Raji (cell line): Measurements from ENCODE around the gene IGFBP7.

Experiments used
- POLR2A ChIP-seq: IDR thresholded peaks from 2 replicates; pipeline ENCODE4 v1.6.1; 2011; ENCODE audit warnings: low read depth, low read length, control low read depth; ENCODE audit not compliant: insufficient read depth

Gene IGFBP7

DNA sequence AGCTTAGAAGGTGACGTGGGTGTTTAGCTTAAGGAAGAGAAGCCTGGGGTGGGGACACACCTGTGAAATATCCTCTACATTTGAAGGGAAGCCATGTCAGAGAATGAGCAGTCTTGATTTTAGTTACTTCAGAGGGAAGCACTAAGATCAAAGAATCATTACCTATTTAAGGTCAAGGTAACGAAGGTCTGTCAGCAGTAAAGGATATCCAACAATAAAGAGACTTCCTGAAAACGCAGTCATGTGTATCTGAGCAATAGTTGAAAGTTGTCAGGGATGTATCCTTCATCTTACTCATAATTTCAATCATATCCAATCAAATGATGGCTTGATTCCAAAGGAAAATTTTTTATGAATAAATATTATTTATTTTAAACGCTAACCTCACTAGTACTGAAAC, 33.5 kb downstream of the IGFBP7 start:
- TF ChIP-seq POLR2A: no peak

DNA sequence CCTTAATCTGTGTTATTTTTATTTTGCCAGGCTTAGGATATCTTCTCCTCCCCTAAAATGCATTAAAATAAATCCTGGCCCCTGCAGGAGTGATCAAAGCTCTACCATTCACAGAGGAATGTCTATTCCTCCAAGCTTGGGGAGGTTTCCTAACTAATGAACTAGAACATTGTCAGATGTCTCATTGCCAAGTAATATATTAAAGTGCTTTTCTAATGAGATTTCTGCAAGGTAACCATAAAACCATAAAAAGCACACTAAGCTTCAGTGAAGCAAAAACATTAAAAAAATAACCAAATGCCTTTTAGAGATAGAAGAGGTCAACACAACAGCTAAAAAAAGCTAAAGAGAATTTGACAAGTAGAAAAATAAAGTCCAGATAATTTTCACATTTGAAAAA, 34.8 kb downstream of the IGFBP7 start:
- no peak for TF ChIP-seq POLR2A

GRCh38 chr4:57074744-57075143, 35.4 kb downstream of the IGFBP7 start:
- no peak for TF ChIP-seq POLR2A

DNA sequence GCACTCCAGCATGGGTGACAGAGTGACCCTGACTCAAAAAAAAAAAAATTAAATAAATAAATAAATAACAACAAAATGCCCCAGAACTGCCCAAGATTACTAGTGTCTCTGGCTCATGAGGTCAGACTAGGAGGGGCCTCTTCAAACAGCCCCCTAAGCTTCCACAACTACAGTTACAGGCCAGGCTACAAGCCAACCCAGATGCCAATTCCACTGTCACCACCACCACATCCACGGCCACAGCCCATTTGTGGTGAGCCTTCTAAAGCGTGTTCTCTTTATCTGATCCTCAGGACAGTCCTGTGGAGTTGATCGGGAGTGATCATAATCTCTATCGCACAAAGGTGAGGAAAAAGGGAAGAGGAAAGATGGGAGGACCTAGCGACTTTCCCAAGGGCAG, 36.6 kb downstream of the IGFBP7 start:
- TF ChIP-seq POLR2A: no peak

DNA sequence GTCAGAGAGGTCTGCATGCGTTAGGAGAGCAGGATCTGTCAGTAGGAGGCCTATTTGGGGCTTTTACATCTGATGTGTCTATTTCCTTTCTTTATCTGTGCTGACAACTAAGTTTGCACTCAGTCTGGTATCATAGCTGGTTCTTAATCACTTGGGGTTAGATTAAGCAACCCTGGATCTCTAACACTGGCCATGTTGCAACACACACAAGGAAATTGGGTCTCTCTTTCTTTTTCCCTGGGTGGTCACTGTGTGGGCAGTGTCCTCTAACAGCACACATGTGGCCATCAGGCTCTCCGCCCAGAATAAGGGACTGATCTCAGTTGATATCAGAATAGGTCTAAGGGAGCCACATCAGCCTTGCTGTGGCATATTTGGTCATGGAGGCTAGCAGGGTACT, 38.9 kb downstream of the IGFBP7 start:
- no peak for TF ChIP-seq POLR2A

GRCh38 chr4:57070461-57070860, 39.7 kb downstream of the IGFBP7 start:
- no peak for TF ChIP-seq POLR2A

- no peak for TF ChIP-seq POLR2A
Observed at GRCh38 chr4:57068237-57068981, 41.8 kb downstream of the IGFBP7 start.

GRCh38 chr4:57065730-57066482, 44.3 kb downstream of the IGFBP7 start:
- TF ChIP-seq POLR2A: no peak

DNA sequence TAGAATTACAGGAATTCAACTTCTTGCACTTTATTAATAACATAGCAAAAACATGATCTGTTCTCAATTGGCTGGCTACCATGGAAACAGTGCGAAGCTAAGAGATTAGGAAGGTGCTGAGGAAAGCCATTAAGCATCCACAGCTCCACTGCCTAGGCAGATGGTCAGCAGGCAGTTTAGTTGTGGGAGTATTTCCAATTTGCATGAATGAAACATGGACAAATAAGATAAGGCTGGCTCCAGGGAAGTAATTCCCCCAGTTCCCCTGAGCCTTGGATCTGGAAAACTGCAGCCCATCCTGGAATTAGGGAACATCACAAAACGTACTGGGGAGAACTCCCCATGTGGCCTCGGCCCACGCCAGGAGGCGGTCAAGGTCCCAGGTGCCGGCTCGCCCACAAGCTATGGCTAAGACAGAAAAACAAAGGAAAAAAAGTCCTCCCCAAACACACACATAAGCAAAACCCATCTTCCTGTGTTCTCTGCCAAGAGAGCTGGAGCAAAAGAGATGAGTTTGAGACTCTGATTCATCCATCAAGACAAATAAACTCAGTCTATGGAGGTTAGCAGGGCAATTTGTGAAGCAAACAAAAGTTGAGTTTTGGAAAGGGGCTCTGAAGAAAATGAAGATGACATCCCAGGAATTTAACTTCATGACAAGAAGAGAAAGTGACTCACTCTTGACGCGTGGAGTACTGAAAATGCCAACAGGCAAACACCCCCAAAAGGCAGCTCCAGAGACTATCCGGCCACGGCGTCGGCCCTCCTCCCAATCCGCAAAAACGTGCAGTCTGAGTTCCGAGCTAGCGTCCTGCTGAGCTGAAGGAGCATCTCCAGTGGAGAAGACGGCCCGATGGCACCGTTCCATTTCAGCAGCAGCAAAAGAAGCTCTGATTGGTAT, 45.1 kb downstream of the IGFBP7 start:
- no peak for TF ChIP-seq POLR2A

- no peak for TF ChIP-seq POLR2A
Observed at GRCh38 chr4:57064120-57064519, 46.1 kb downstream of the IGFBP7 start.

- no peak for TF ChIP-seq POLR2A
Observed at GRCh38 chr4:57063518-57063917, 46.7 kb downstream of the IGFBP7 start.

GRCh38 chr4:57061395-57061794, 48.8 kb downstream of the IGFBP7 start:
- TF ChIP-seq POLR2A: no peak

DNA sequence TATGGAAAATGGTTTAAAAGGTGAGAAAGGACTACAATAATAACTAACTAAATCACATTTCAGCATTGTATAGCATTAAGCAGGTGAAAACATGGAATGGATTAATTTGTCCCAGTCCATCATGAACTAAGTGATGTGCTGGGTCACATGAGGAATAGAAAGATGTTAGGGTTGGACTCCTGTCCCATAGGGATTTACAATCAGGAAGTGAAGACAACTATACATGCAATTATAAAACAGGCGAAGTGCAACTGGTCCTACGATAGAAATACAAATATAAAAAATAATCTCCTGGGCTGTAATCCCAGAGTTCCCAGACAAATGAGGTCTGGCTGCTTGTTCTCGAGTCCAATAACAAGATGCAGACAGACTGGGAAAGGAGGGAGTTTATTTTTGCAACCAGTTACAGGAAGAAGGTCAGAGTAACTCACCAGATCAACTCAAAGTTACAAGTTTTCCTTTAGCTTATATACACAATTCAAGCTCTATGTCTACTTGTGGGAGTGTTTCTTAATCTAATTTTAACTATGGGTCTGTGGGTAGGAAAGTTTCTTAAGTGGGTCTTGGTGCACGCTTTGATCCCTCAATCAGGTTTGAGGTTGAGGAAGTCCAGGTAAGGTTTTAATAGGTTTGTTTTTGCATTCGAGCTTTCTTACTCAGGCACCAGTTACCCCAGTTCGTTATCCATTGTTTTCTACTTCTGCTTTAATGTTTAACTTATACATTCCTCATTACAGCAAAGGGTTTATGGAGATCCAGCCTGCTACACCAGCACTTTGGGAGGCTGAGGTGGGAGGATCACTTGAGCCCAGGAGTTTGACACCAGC, 50.1 kb downstream of the IGFBP7 start:
- TF ChIP-seq POLR2A: no peak

DNA sequence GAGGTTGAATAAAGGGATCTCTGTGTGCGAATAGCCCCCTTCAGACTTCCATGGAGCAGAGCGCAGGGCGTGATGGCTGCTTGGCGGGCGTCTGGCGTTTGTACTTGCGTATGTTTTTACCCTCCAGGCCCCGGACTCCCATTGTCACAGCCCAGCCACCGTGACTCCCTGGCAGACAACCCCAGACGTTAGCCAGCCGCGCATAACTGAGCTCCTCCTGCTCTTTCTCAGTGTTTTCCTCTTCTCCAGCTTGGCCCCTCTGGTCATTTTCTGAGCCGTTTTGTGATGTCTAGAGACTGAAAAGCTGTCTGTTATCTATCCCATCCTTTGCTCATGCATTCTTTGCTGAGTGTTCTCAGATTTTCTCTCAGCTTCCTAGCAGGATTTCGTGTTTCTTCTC, 54.3 kb downstream of the IGFBP7 start:
- TF ChIP-seq POLR2A: no peak

DNA sequence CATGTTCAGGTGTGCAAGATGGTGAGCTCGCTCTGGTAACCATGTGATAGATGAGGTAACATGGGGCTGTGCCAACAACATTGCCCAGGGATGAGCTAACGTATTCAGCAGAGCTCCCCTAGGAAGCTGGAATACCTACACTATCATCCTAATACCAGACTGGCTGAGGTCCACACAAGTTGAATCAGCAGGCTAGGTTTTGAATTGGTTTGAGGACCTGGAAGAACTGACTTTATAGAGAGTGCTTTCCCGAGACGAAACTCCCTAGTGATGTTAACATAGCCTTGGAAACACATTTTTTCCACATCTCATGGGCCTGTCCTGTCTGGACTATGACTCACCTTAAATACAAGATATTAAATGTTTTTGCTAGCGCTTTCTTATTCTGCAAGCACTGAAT, 56.7 kb downstream of the IGFBP7 start:
- TF ChIP-seq POLR2A: no peak
